COLO668 (cell line): Measurements from ENCODE around the gene PFDN2.

ENCODE experiments used
- DNase-seq: peaks from one replicate; lab custom pipeline; 2025; ENCODE audit not compliant: unreplicated experiment; lab: John Stamatoyannopoulos, UW

The PFDN2 gene

DNA sequence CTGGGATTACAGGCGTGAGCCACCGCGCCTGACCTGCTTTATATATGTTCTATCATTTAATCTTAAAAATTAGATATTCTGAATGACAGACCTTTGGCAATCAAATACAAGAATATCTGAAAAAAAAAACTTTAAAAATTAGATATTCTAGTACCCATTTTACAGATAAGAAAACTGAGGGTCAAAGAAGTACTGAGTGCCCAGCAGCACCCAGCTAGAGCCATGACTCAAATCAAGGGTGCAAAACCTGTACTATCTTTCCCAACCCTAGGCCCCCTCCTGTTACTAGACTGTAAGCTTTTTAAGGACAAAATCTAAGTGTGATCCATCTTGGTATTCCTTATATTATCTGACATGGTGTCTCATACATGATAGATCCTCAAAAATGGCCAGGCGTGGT lies 56.4 kb downstream of the PFDN2 start:
- no peak for DNase-seq

DNA sequence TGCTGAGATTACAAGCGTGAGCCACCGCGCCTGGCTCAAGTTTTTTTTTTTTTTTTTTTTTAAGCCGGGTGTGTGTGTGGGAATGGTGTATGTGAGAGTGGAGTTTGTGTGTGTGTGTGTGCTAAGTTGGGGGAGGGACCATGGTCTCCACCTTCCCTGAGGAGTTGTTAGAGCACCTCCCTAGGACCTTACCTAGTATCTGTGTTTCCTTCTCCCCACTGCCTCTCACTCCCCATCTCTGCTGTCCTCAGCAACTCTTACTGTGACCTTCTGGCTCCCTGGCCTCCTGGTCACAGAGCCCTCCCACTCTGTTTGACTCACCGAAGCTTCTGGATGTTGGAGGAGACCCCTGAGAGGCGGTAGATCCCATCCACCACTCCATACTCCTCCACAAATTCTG lies 58.5 kb downstream of the PFDN2 start:
- no peak for DNase-seq

DNA sequence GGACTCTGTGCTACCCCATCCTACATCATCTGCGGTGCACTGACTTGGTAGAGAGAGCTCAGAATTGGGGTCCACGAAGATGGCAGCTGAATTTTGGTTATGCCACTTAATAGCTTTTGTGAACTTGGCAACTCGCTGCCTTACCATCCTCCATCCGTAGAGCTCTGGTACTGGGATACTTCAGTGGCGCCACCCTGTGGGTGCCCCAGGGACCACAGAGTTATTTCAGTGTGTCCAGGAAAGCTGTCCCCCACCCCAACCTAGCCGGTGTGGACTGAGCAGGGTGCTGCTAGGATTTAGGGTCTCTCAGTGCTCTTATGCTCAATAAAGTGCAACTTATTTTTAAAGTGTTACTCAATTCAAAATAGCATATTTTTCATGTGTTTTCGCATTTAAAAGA lies 63.0 kb downstream of the PFDN2 start:
- DNase-seq: no peak

DNA sequence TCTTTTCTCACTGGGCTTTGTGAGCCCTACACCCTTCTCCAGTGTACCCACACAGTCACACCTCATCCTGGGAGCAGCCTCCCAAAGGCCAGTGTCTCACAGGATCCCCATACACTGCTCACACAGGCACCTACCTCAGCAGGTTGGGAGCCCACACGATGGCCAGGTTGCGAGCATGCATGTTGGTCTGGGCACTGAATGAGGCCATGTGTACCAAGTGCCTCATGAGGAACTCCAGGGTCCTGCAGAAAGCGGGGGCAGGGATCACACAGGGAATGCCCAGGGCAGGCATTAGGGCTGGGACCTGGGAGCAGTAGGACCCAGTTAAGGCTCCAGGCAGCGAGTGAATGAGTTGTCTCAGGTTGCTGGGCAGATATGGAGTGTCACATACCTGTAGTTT lies 63.6 kb downstream of the PFDN2 start:
- no peak for DNase-seq

DNA sequence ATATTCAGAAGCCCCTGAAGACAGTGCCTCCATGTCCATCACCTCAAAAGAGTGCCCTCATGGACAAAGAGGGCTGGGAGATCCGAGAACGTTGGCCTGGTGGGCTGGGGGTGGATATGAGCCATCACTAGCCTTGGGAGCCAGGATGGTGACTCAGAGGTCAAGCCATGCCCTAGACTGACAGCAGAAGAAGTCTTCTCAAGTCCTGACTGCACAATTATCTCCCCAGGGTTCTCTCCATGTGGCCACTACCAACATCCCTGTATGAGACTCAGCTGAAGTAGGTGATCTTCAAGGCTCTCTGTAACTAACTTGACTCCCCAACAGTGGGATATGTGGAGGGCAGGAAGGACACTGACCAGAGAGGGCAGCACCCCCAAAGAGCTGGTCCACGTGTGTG lies 64.9 kb downstream of the PFDN2 start:
- DNase-seq: no peak

DNA sequence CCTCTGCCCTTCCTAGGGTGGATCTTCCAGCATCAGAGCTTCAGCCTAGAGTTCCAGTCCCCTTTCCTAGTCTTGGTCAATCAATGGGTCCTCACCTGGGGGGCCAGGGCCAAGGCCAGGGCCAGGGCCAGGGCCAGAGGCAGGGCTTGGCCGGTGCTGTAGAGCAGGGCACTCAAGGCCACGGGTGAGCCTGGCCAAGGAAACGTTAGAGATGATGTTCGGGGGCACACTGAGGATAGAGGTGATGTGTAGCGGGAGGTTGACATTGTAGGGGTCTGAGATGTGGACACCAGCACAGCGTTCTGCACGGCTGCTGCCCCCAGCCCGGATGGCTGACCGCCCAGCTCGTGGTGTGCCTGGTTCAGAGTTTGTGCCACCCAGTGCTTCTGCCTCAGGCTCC lies 66.6 kb downstream of the PFDN2 start:
- DNase-seq: no peak
